Fibroblast of lung (primary cell): ENCODE measurements around the gene WNT3. TPM values are rescaled to one million over a fixed set of nuclear protein-coding genes. Genes with fewer than 3 reads are reported as not detected.

ENCODE experiments used
- DNase-seq, 2 donors: peaks; one replicate each; pipeline versions ENCODE4 v3.0.0 to v3.0.0-alpha.2; 2010; ENCODE audit warnings: low read depth in 2 of 2
- H2AFZ ChIP-seq: 2 replicates; pipeline ENCODE4 v1.5.1; 2012; ENCODE audit warnings: low read length, control low read depth, inconsistent platforms
- H3K27ac ChIP-seq: 2 replicates; pipeline ENCODE4 v1.5.1; 2011; ENCODE audit warnings: low read length, control low read depth; ENCODE audit not compliant: insufficient read depth
- H3K27me3 ChIP-seq: 2 replicates; pipeline ENCODE4 v1.5.1; 2011; ENCODE audit warnings: mild to moderate bottlenecking, low read length; ENCODE audit not compliant: control insufficient read depth, insufficient read depth
- H3K36me3 ChIP-seq: 2 replicates; pipeline ENCODE4 v1.5.1; 2011; ENCODE audit warnings: low read length; ENCODE audit not compliant: control insufficient read depth, insufficient read depth
- H3K4me1 ChIP-seq: 2 replicates; pipeline ENCODE4 v1.5.1; 2011; ENCODE audit warnings: low read length; ENCODE audit not compliant: control insufficient read depth, insufficient read depth; ENCODE audit errors: extremely low read depth
- H3K4me2 ChIP-seq: 2 replicates; pipeline ENCODE4 v1.5.1; 2011; ENCODE audit warnings: low read length, control low read depth; ENCODE audit not compliant: insufficient read depth; ENCODE audit errors: extremely low read depth
- H3K4me3 ChIP-seq, 4 experiments: fragments of 200-600 bp in 1 of 4; sonication (generic) in 1 of 4; replicated peaks in 1 of 4; 2 replicates each; pipeline ENCODE4 v1.5.1; 2011 to 2016; ENCODE audit warnings: low read length in 4 of 4, low read depth in 3 of 4, mild to moderate bottlenecking in 3 of 4, control low read depth in 2 of 4, inconsistent platforms in 1 of 4, mixed read lengths in 1 of 4; ENCODE audit not compliant: insufficient read depth in 1 of 4; ENCODE audit errors: control extremely low read depth in 1 of 4
- H3K79me2 ChIP-seq: 2 replicates; pipeline ENCODE4 v1.5.1; 2012; ENCODE audit warnings: mild to moderate bottlenecking, low read length, inconsistent platforms; ENCODE audit not compliant: control insufficient read depth, insufficient read depth
- H3K9ac ChIP-seq: 2 replicates; pipeline ENCODE4 v1.5.1; 2011; ENCODE audit warnings: mild to moderate bottlenecking, low read length, control low read depth; ENCODE audit not compliant: insufficient read depth
- H3K9me3 ChIP-seq: 2 replicates; pipeline ENCODE4 v1.5.1; 2012; ENCODE audit warnings: low read depth, low read length; ENCODE audit not compliant: control insufficient read depth, insufficient read depth
- H4K20me1 ChIP-seq: 2 replicates; pipeline ENCODE4 v1.5.1; 2011; ENCODE audit warnings: low read length; ENCODE audit not compliant: control insufficient read depth, insufficient read depth; ENCODE audit errors: extremely low read depth
- CTCF ChIP-seq, 2 donors: IDR thresholded peaks in 1 of 2; conservative IDR thresholded peaks in 1 of 2; 1 replicate in 1 of 2; 2 replicates in 1 of 2; pipeline ENCODE4 v1.5.1; 2011 to 2012; ENCODE audit warnings: low read length in 2 of 2, control low read depth in 1 of 2, inconsistent platforms in 1 of 2, low read depth in 1 of 2, mild to moderate bottlenecking in 1 of 2
- EZH2 ChIP-seq: IDR thresholded peaks from 2 replicates; pipeline ENCODE4 v1.5.1; 2012; ENCODE audit warnings: low read length, control low read depth, mild to moderate bottlenecking; ENCODE audit errors: missing control alignments
- polyA plus RNA-seq, 2 donors: library from polyadenylated mRNA; depleted of rRNA in 1 of 2; stranded (reverse) in 1 of 2; unstranded in 1 of 2; fragments of >200 nt; gene quantifications; 2 replicates each; pipeline ENCODE4 v1.2.1, GENCODE V29; 2011 to 2012; ENCODE audit warnings: missing spikeins in 1 of 2
- total RNA-seq: library from RNA; depleted of rRNA; stranded (reverse); fragments of >200 nt; gene quantifications from 2 replicates; pipeline ENCODE4 v1.2.1, GENCODE V29; 2014

Gene WNT3
- total and polyA plus RNA-seq, 2 donors (not counting 1 experiment from before 2014, with no cell fraction given): 1.3 to 1.5 TPM

- H3K9me3 ChIP-seq: no peaks in the 10 kb centered on the region
- no peaks in the 10 kb centered on the region for H3K36me3 ChIP-seq
- no peaks in the 10 kb centered on the region for H3K27me3 ChIP-seq
- H4K20me1 ChIP-seq: no peaks in the 10 kb centered on the region
- no peak overlapping the region for H3K27ac ChIP-seq
- no peaks in the 10 kb centered on the region for H3K4me1 ChIP-seq
- DNase-seq: no peak
- no peak overlapping the region for H3K4me2 ChIP-seq
- no peak overlapping the region for H3K9ac ChIP-seq
- H3K4me3 ChIP-seq: no peak overlapping the region
- H3K79me2 ChIP-seq: no peaks in the 10 kb centered on the region
- no peak for TF ChIP-seq EZH2
- no peak for TF ChIP-seq CTCF (conservative IDR thresholded peaks at IDR 0.05 in 1 of 2, IDR thresholded peaks at IDR 0.05 in 1 of 2; ENCODE audit: low read depth in 1 of 2, low read length in 2 of 2)
- H2AFZ ChIP-seq: no peak overlapping the region
Observed at GRCh38 chr17:46776298-46777005, 42.0 kb downstream of the WNT3 start.

- Histone ChIP-seq H3K4me3 (no peak overlapping the region), H3K9me3 (no peaks in the 10 kb centered on the region), H3K36me3 (no peaks in the 10 kb centered on the region), H3K27ac (no peak overlapping the region), H3K27me3 (no peaks in the 10 kb centered on the region), H3K79me2 (no peaks in the 10 kb centered on the region), H3K4me2 (no peak overlapping the region), H4K20me1 (no peaks in the 10 kb centered on the region), H2AFZ (no peak overlapping the region), H3K4me1 (no peaks in the 10 kb centered on the region), H3K9ac (no peak overlapping the region)
- TF ChIP-seq CTCF (conservative IDR thresholded peaks at IDR 0.05 in 1 of 2, IDR thresholded peaks at IDR 0.05 in 1 of 2; ENCODE audit: low read depth in 1 of 2, low read length in 2 of 2) (no peak), EZH2 (no peak)
- no peak for DNase-seq
Observed at GRCh38 chr17:46774108-46774737, 44.3 kb downstream of the WNT3 start.

- Histone ChIP-seq H2AFZ (no peak overlapping the region), H3K4me2 (no peak overlapping the region), H3K79me2 (no peaks in the 10 kb centered on the region), H3K4me1 (no peaks in the 10 kb centered on the region), H3K27ac (no peak overlapping the region), H4K20me1 (no peaks in the 10 kb centered on the region), H3K27me3 (no peaks in the 10 kb centered on the region), H3K36me3 (no peaks in the 10 kb centered on the region), H3K9ac (no peak overlapping the region), H3K9me3 (no peaks in the 10 kb centered on the region), H3K4me3 (no peak overlapping the region)
- DNase-seq: no peak
- TF ChIP-seq EZH2 (no peak), CTCF (conservative IDR thresholded peaks at IDR 0.05 in 1 of 2, IDR thresholded peaks at IDR 0.05 in 1 of 2; ENCODE audit: low read depth in 1 of 2, low read length in 2 of 2) (no peak)
Observed at GRCh38 chr17:46773676-46774075, 44.8 kb downstream of the WNT3 start.
